ENCODE data around the gene RPS6KA5.
A peak's percentile ranks its signal among the peaks of the same experiment; 100 is the strongest.

Gene RPS6KA5

GRCh38 chr14:90815822-90816662 lies 244.4 kb downstream of the RPS6KA5 start, which contains the start of gene TTC7B:
TSS of gene TTC7B (minus strand) at chr14:90816430. CDS start at chr14:90816295, 135 bp downstream.
- FAIRE-seq (no peak), DNase-seq (ENCODE audit: insufficient read length, low spot score) (peak; percentile 76)

- FAIRE-seq = no peak
These were observed 244.9 kb downstream of the RPS6KA5 start for GRCh38 chr14:90815572-90815821.

GRCh38 chr14:90814806-90815571 lies 245.5 kb downstream of the RPS6KA5 start:
- FAIRE-seq (no peak), DNase-seq (ENCODE audit: insufficient read length, low spot score) (no peak)

More at GRCh38 chr14:90815572-90815821, 244.9 kb downstream of the RPS6KA5 start:
- DNase-seq (ENCODE audit: insufficient read length, low spot score) = no peak

GRCh38 chr14:90813442-90813841 lies 247.0 kb downstream of the RPS6KA5 start:
- DNase-seq (ENCODE audit: insufficient read length, low spot score) (no peak), FAIRE-seq (no peak)

- FAIRE-seq = no peak
- DNase-seq (ENCODE audit: insufficient read length, low spot score) = no peak
These were observed 248.3 kb downstream of the RPS6KA5 start for GRCh38 chr14:90812109-90812508.

GRCh38 chr14:90811641-90812040 lies 248.8 kb downstream of the RPS6KA5 start:
- DNase-seq (ENCODE audit: insufficient read length, low spot score) (no peak), FAIRE-seq (no peak)

GRCh38 chr14:90810806-90811205 lies 249.6 kb downstream of the RPS6KA5 start:
- DNase-seq (ENCODE audit: insufficient read length, low spot score) = no peak
- FAIRE-seq = no peak

- DNase-seq (ENCODE audit: insufficient read length, low spot score) (no peak), FAIRE-seq (peak; percentile 71)
These were observed 250.7 kb downstream of the RPS6KA5 start for GRCh38 chr14:90809530-90810312.

GRCh38 chr14:90808759-90809529 lies 251.5 kb downstream of the RPS6KA5 start:
- FAIRE-seq = no peak
- no peak for DNase-seq (ENCODE audit: insufficient read length, low spot score)

- FAIRE-seq (no peak), DNase-seq (ENCODE audit: insufficient read length, low spot score) (no peak)
These were observed 253.4 kb downstream of the RPS6KA5 start for GRCh38 chr14:90807060-90807459.

- FAIRE-seq = no peak
- no peak for DNase-seq (ENCODE audit: insufficient read length, low spot score)
These were observed 254.5 kb downstream of the RPS6KA5 start for GRCh38 chr14:90805662-90806540.

GRCh38 chr14:90805084-90805391 lies 255.4 kb downstream of the RPS6KA5 start:
- DNase-seq (ENCODE audit: insufficient read length, low spot score) = no peak
- FAIRE-seq = no peak

GRCh38 chr14:90804292-90805083 lies 256.0 kb downstream of the RPS6KA5 start:
- FAIRE-seq (no peak), DNase-seq (ENCODE audit: insufficient read length, low spot score) (no peak)

GRCh38 chr14:90803249-90803648 lies 257.2 kb downstream of the RPS6KA5 start:
- FAIRE-seq (no peak), DNase-seq (ENCODE audit: insufficient read length, low spot score) (no peak)

GRCh38 chr14:90799420-90799819 lies 261.0 kb downstream of the RPS6KA5 start:
- DNase-seq (ENCODE audit: insufficient read length, low spot score) = no peak
- no peak for FAIRE-seq

GRCh38 chr14:90797919-90798318 lies 262.5 kb downstream of the RPS6KA5 start:
- DNase-seq (ENCODE audit: insufficient read length, low spot score) (no peak), FAIRE-seq (no peak)
